ENCODE measurements around the gene DOC2B. TPM values are rescaled to one million over a fixed set of nuclear protein-coding genes. Genes with fewer than 3 reads are reported as not detected.

DOC2B gene
- total RNA-seq, 4 donors from 2014 or later, result 4.9 to 41.9 (median 19.3) TPM

GRCh38 chr17:146983-147761 lies 34.3 kb downstream of the DOC2B start:
- DNase-seq (ENCODE audit: low spot score) (peak; percentile 18), ATAC-seq (ENCODE audit: low FRiP score) (no peak)
- no peak for TF ChIP-seq CTCF (IDR thresholded peaks at IDR 0.05)

GRCh38 chr17:146546-146945 lies 34.9 kb downstream of the DOC2B start:
- ATAC-seq (ENCODE audit: low FRiP score) (no peak), DNase-seq (ENCODE audit: low spot score) (no peak)
- TF ChIP-seq CTCF (IDR thresholded peaks at IDR 0.05), result no peak

GRCh38 chr17:145671-146541 lies 35.5 kb downstream of the DOC2B start:
- ATAC-seq (ENCODE audit: low FRiP score), result no peak
- TF ChIP-seq CTCF (IDR thresholded peaks at IDR 0.05), result no peak

GRCh38 chr17:144936-145670 lies 36.3 kb downstream of the DOC2B start:
- ATAC-seq (ENCODE audit: low FRiP score) (no peak), DNase-seq (ENCODE audit: low spot score) (no peak)
- no peak for TF ChIP-seq CTCF (IDR thresholded peaks at IDR 0.05)

More at GRCh38 chr17:145671-146541, 35.5 kb downstream of the DOC2B start:
- peak; percentile 13 for DNase-seq (ENCODE audit: low spot score)

- TF ChIP-seq CTCF (IDR thresholded peaks at IDR 0.05), result peak in 2 of 3 donors; percentile 56 to 80
- ATAC-seq (ENCODE audit: low FRiP score), result peak; percentile 72
- DNase-seq (ENCODE audit: low spot score), result peak; percentile 30
Measured at GRCh38 chr17:143785-144281, 37.6 kb downstream of the DOC2B start.

- no peak for TF ChIP-seq CTCF (IDR thresholded peaks at IDR 0.05)
- ATAC-seq (ENCODE audit: low FRiP score), result no peak
- peak; percentile 14 for DNase-seq (ENCODE audit: low spot score)
Measured at GRCh38 chr17:142876-143784, 38.3 kb downstream of the DOC2B start.
